Measurements from ENCODE around the gene ARPC2. TPM values are rescaled to one million over a fixed set of nuclear protein-coding genes. Genes with fewer than 3 reads are reported as not detected.
A peak's percentile ranks its signal among the peaks of the same experiment; 100 is the strongest.

ARPC2 gene
- total and polyA plus RNA-seq, 10 of the 15 experiments (the other 5 are each of a cell fraction or from before 2014, with no cell fraction given) = 440 to 980 (median 709) TPM

DNA sequence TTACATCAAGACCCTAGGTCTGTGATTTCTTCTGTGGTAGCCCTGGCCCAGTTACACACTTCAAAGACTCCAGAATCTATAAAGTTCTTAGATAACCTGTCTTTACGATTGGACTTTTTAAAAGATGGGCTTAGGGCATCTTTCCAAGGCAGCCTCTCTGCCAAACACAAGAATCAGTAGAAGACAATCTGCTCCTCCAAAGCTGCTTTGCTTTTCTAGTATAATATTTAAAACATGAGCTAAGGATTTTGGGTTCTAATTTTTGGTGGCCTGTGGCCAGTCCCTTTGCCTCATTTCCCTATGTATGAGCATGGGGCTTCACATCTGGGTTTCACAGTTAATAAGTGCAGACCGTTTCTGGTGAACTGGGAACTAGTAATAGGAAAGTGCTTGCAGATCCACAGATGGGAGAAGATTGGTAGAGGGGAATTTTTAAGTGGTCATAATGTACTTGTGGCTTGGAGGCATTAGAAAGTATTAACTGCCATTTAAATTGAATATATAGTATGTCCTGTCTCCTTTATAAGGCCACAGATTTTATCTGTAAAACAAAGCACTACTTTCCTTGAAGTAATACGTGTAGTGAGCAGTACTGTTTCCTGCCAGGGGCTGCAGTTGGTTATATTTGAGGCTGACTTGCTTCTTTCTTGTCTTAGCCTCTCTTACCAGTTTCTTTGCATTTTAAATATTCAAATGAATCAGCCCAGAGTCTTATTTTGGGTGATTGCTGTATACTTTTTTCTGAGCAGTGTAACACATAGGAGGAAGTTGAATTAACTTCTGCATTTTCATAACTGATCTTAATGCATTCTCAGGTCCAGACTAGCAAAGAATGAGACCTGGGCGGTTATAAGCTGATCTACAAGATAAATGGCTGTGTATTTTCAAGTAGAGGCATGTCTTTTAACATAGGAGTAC, 1.5 kb downstream of the ARPC2 start (continued):
- TF ChIP-seq POLR2AphosphoS5 (IDR thresholded peaks at IDR 0.05; ENCODE audit: low read length) = peak; percentile 31; the same call in 1 of the 2 replicates
- no peak for TF ChIP-seq TBL1XR1 (IDR thresholded peaks at IDR 0.05; ENCODE audit: low read depth, low read length)
- TF ChIP-seq KDM1A (IDR thresholded peaks at IDR 0.05; ENCODE audit: borderline replicate concordance) = no peak
- TF ChIP-seq, protein P1, sequence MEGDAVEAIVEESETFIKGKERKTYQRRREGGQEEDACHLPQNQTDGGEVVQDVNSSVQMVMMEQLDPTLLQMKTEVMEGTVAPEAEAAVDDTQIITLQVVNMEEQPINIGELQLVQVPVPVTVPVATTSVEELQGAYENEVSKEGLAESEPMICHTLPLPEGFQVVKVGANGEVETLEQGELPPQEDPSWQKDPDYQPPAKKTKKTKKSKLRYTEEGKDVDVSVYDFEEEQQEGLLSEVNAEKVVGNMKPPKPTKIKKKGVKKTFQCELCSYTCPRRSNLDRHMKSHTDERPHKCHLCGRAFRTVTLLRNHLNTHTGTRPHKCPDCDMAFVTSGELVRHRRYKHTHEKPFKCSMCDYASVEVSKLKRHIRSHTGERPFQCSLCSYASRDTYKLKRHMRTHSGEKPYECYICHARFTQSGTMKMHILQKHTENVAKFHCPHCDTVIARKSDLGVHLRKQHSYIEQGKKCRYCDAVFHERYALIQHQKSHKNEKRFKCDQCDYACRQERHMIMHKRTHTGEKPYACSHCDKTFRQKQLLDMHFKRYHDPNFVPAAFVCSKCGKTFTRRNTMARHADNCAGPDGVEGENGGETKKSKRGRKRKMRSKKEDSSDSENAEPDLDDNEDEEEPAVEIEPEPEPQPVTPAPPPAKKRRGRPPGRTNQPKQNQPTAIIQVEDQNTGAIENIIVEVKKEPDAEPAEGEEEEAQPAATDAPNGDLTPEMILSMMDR (IDR thresholded peaks at IDR 0.05 in 2 of 3, conservative IDR thresholded peaks at IDR 0.05 in 1 of 3; ENCODE audit: control insufficient read depth in 2 of 3, extremely low read depth in 1 of 3, insufficient read depth in 1 of 3, low read depth in 3 of 3, low read length in 3 of 3) = no peak
- peak; percentile 34; the same call in 1 of the 2 replicates for TF ChIP-seq FOXM1 (IDR thresholded peaks at IDR 0.05; ENCODE audit: low read depth, low read length)
- TF ChIP-seq BACH1 (IDR thresholded peaks at IDR 0.05; ENCODE audit: borderline replicate concordance) = no peak
- no peak for TF ChIP-seq CUX1 (IDR thresholded peaks at IDR 0.05; ENCODE audit: insufficient replicate concordance, low read depth, low read length)
- no peak for TF ChIP-seq RB1 (IDR thresholded peaks at IDR 0.05; ENCODE audit: borderline replicate concordance)
- TF ChIP-seq, protein P2, sequence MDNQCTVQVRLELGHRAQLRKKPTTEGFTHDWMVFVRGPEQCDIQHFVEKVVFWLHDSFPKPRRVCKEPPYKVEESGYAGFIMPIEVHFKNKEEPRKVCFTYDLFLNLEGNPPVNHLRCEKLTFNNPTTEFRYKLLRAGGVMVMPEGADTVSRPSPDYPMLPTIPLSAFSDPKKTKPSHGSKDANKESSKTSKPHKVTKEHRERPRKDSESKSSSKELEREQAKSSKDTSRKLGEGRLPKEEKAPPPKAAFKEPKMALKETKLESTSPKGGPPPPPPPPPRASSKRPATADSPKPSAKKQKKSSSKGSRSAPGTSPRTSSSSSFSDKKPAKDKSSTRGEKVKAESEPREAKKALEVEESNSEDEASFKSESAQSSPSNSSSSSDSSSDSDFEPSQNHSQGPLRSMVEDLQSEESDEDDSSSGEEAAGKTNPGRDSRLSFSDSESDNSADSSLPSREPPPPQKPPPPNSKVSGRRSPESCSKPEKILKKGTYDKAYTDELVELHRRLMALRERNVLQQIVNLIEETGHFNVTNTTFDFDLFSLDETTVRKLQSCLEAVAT (IDR thresholded peaks at IDR 0.05) = no peak
- TF ChIP-seq TCF7 (IDR thresholded peaks at IDR 0.05; ENCODE audit: borderline replicate concordance) = peak; percentile 2; the same call in 1 of the 2 replicates
- no peak for TF ChIP-seq LARP7 (IDR thresholded peaks at IDR 0.05)
- no peak for TF ChIP-seq FOXK2 (IDR thresholded peaks at IDR 0.05)
- no peak for TF ChIP-seq FOS (IDR thresholded peaks at IDR 0.05; ENCODE audit: borderline replicate concordance, extremely low read depth, insufficient read length)
- no peak for TF ChIP-seq E2F4 (IDR thresholded peaks at IDR 0.05; ENCODE audit: low read depth, low read length)
- no peak for TF ChIP-seq PAX5 (IDR thresholded peaks at IDR 0.05; ENCODE audit: borderline replicate concordance, low read depth, low read length)
- TF ChIP-seq TCF3 (IDR thresholded peaks at IDR 0.05; ENCODE audit: borderline replicate concordance, insufficient read depth, low read depth, low read length) = no peak
- TF ChIP-seq USF1 (IDR thresholded peaks at IDR 0.05; ENCODE audit: borderline replicate concordance, extremely low read length, insufficient read depth, low read depth, low read length) = no peak
- TF ChIP-seq CHD2 (IDR thresholded peaks at IDR 0.05; ENCODE audit: borderline replicate concordance, low read depth, low read length) = no peak

Measured in GM12878 (cell line).